RWPE2 (cell line): ENCODE results near the gene LRP2.

ENCODE experiments used
- ATAC-seq: fragments of 200-7000 bp; cut with Tn5 transposase; 3 replicates; pipeline ENCODE4 v1.9.1; 2021; ENCODE audit warnings: low read depth
- DNase-seq: peaks from one replicate; pipeline ENCODE4 v3.0.0-alpha.2; 2020; ENCODE audit warnings: low spot score
- H3K27ac ChIP-seq: fragments of 450-650 bp; 2 replicates; pipeline ENCODE4 v1.5.1; 2017; ENCODE audit warnings: mild to moderate bottlenecking; ENCODE audit not compliant: poor library complexity, severe bottlenecking
- H3K27me3 ChIP-seq: fragments of 250-450 bp; sonication (Bioruptor Pico); 2 replicates; pipeline ENCODE4 v1.5.1; 2021; ENCODE audit warnings: mild to moderate bottlenecking, moderate library complexity; ENCODE audit not compliant: insufficient read depth, poor library complexity, severe bottlenecking
- H3K36me3 ChIP-seq: fragments of 250-450 bp; sonication (Bioruptor Pico); 2 replicates; pipeline ENCODE4 v1.5.1; 2020; ENCODE audit warnings: low read depth, mild to moderate bottlenecking, moderate library complexity
- H3K4me1 ChIP-seq: fragments of 250-450 bp; sonication (Bioruptor Pico); 2 replicates; pipeline ENCODE4 v1.5.1; 2021; ENCODE audit warnings: mild to moderate bottlenecking, moderate library complexity; ENCODE audit not compliant: insufficient read depth, poor library complexity, severe bottlenecking
- H3K4me3 ChIP-seq: fragments of 250-450 bp; sonication (Bioruptor Pico); 2 replicates; pipeline ENCODE4 v1.5.1; 2021; ENCODE audit warnings: mild to moderate bottlenecking, moderate library complexity; ENCODE audit not compliant: severe bottlenecking
- H3K9me3 ChIP-seq: fragments of 250-450 bp; sonication (Bioruptor Pico); 2 replicates; pipeline ENCODE4 v1.5.1; 2021; ENCODE audit warnings: mild to moderate bottlenecking, moderate library complexity; ENCODE audit not compliant: severe bottlenecking
- CTCF ChIP-seq: fragments of 450-650 bp; IDR thresholded peaks from one replicate; pipeline ENCODE4 v1.5.1; 2017; ENCODE audit warnings: mild to moderate bottlenecking, moderate library complexity; ENCODE audit not compliant: poor library complexity, severe bottlenecking

The LRP2 gene

GRCh38 chr2:169222665-169223064 is 139.7 kb downstream of the LRP2 start:
- TF ChIP-seq CTCF = no peak
- Histone ChIP-seq H3K4me1 (no peaks in the 10 kb centered on the region), H3K27ac (no peak overlapping the region), H3K27me3 (no peaks in the 10 kb centered on the region), H3K9me3 (no peaks in the 10 kb centered on the region), H3K36me3 (no peaks in the 10 kb centered on the region), H3K4me3 (no peak overlapping the region)
- ATAC-seq (peak; percentile 81), DNase-seq (no peak)

- ATAC-seq (peak; percentile 58; the same call in 1 of the 3 replicates), DNase-seq (no peak)
- TF ChIP-seq CTCF = peak; percentile 84
- H3K9me3 ChIP-seq = no peaks in the 10 kb centered on the region
- H3K36me3 ChIP-seq = no peaks in the 10 kb centered on the region
- no peak overlapping the region for H3K4me3 ChIP-seq
- no peaks in the 10 kb centered on the region for H3K4me1 ChIP-seq
- H3K27me3 ChIP-seq = no peaks in the 10 kb centered on the region
- no peak overlapping the region for H3K27ac ChIP-seq
These were observed 140.5 kb downstream of the LRP2 start for GRCh38 chr2:169221745-169222369.

- ATAC-seq (no peak), DNase-seq (no peak)
- H3K27me3 ChIP-seq = no peaks in the 10 kb centered on the region
- H3K36me3 ChIP-seq = no peaks in the 10 kb centered on the region
- no peak overlapping the region for H3K4me3 ChIP-seq
- H3K9me3 ChIP-seq = no peaks in the 10 kb centered on the region
- H3K4me1 ChIP-seq = no peaks in the 10 kb centered on the region
- no peak overlapping the region for H3K27ac ChIP-seq
- TF ChIP-seq CTCF = no peak
These were observed 151.4 kb downstream of the LRP2 start for GRCh38 chr2:169210917-169211316.

GRCh38 chr2:169208026-169208425 is 154.3 kb downstream of the LRP2 start:
- no peaks in the 10 kb centered on the region for H3K4me1 ChIP-seq
- DNase-seq (no peak), ATAC-seq (no peak)
- no peak for TF ChIP-seq CTCF
- H3K36me3 ChIP-seq = no peaks in the 10 kb centered on the region
- no peak overlapping the region for H3K27ac ChIP-seq
- H3K9me3 ChIP-seq = no peaks in the 10 kb centered on the region
- peaks cover 10% of the 10 kb centered on the region for H3K27me3 ChIP-seq
- H3K4me3 ChIP-seq = no peak overlapping the region

- no peaks in the 10 kb centered on the region for H3K4me1 ChIP-seq
- ATAC-seq (no peak), DNase-seq (no peak)
- no peak overlapping the region for H3K27ac ChIP-seq
- TF ChIP-seq CTCF = no peak
- H3K9me3 ChIP-seq = no peaks in the 10 kb centered on the region
- H3K27me3 ChIP-seq = peaks cover 18% of the 10 kb centered on the region
- H3K36me3 ChIP-seq = no peaks in the 10 kb centered on the region
- no peak overlapping the region for H3K4me3 ChIP-seq
These were observed 157.2 kb downstream of the LRP2 start for GRCh38 chr2:169205176-169205575.
